ENCODE data around the gene MRNIP.
"Not testable (repeated sequence)": the region's sequence is repeated elsewhere in the genome, so short reads cannot be mapped to it uniquely, and the experiment has no call there.

MRNIP gene

DNA sequence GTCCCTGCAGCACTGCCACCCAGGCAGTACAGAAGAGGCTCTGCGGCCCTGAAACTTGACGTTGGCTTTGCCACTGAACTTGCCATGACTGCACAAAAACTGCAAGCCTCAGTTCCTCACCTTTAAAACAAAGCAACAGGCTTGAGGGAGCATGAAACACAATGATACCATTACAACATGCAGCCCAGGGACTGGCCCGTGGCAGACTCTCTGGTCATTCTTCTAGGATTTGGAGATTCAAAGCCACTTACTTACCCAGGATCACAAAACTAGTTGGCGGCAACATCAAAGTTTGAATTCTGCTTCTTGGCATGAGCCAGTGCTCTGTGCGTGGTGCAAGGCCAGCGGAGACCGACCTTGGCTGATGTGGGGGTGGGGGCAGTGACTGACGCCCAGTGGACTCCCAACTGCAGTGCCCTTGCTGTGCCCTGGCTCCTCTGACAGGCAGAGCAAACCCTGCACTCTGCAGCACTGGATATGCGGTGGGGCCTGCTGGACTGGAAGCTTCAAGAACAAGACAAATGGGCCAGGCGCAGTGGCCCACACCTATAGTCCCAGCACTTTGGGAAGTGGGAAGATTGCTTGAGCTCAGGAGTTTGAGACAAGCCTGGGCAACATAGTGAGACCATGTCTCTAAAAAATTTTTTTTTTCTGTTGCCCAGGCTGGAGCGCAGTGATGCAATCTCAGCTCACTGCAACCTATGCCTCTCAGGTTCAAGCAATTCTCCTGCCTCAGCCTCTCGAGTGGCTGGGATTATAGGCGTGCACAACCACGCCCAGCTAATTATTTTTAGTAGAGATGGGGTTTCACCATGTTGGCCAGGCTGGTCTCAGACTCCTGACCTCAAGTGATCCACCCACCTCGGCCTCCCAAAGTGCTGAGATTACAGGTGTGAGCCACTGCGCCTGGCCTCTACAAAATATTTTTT, 19.0 kb downstream of the MRNIP start:
- no peak for DNase-seq (ENCODE audit: low read depth in 3 of 3)

DNA sequence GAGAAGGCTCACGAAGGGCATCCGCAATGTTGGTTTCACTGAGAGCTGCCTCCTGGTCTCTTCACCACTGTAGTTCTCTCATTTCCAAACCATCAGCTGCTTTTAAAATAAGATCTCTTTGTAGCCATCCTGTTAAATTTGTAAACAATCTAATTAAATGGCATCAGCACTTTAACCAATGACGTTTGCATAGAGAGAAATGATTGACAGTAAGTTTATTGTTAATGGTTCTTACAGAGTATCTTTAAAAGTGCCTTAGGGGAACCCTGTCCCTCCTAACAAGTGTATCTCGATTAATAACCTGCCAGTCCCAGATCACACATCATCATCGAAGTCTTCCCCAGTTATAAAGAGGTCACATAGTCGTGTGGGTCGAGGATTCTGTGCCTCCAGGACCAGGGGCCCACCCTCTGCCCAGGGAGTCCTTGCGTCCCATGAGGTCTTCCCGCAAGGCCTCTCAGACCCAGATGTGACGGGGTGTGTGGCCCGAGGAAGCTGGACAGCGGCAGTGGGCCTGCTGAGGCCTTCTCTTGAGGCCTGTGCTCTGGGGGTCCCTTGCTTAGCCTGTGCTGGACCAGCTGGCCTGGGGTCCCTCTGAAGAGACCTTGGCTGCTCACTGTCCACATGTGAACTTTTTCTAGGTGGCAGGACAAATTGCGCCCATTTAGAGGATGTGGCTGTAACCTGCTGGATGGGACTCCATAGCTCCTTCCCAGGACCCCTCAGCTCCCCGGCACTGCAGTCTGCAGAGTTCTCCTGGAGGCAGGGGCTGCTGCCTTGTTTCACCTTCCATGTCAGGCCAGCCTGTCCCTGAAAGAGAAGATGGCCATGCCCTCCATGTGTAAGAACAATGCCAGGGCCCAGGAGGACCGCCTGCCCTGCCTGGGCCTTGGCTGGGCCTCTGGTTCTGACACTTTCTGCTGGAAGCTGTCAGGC, 21.3 kb downstream of the MRNIP start:
- no peak for DNase-seq (ENCODE audit: low read depth in 3 of 3)

DNA sequence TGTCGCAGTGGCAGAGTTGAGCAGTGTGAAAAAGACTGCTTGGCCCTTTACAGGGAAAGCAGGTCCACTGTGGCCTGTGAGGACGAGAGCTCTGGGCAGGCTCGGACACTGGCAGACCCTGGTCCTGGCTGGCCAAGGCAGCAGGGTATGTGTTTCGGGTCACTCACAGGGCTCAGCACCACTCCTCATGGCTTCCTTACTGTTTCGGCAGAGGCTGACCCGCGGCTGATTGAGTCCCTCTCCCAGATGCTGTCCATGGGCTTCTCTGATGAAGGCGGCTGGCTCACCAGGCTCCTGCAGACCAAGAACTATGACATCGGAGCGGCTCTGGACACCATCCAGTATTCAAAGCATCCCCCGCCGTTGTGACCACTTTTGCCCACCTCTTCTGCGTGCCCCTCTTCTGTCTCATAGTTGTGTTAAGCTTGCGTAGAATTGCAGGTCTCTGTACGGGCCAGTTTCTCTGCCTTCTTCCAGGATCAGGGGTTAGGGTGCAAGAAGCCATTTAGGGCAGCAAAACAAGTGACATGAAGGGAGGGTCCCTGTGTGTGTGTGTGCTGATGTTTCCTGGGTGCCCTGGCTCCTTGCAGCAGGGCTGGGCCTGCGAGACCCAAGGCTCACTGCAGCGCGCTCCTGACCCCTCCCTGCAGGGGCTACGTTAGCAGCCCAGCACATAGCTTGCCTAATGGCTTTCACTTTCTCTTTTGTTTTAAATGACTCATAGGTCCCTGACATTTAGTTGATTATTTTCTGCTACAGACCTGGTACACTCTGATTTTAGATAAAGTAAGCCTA, 22.2 kb downstream of the MRNIP start:
- peak in 1 of 3 experiments; percentile 49 for DNase-seq (ENCODE audit: low read depth in 3 of 3)

DNA sequence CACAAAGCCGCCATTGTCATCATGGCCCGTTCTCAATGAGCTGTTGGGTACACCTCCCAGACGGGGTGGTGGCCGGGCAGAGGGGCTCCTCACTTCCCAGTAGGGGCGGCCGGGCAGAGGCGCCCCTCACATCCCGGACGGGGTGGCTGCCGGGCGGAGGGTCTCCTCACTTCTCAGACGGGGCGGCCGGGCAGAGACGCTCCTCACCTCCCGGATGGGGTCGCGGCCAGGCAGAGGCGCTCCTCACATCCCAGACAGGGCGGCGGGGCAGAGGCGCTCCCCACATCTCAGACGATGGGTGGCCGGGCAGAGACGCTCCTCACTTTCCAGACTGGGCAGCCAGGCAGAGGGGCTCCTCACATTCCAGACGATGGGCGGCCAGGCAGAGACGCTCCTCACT, 23.7 kb downstream of the MRNIP start:
- DNase-seq (ENCODE audit: low read depth in 3 of 3): not testable (repeated sequence)

DNA sequence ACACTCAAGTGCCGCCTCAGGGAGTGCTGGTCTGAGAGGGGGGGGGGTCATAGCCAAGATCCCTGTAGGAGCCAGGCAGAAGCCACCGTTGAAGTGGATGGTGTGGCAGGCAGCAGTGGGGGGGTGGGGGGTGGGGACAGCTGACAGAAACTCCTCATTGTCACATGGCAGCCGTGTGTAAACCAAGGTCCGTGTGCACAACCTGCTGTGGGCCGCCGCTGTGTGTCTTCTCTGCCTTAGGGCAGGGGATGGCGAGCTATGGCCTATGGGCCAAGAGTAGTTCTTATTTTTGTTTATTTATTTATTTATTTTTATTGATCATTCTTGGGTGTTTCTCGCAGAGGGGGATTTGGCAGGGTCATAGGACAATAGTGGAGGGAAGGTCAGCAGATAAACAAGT, 24.5 kb downstream of the MRNIP start:
- DNase-seq (ENCODE audit: low read depth in 3 of 3): no peak

DNA sequence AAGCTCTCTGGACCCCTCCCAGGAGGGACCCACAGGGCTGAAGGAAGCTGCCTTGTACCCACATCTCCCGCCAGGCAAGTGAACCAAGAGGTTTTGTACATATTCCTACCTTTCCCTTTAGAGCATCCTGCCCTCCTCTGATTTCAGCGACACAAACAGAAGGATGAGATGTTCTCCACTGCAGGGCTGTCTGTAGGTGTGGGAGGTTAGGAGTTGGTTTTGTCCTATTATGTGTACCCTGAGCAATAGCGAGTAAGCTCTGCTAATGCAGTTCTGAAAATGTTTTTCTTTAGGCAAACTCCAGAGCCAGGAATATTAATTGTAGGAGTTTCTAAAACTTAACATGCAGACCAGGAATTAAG, 24.9 kb downstream of the MRNIP start:
- no peak for DNase-seq (ENCODE audit: low read depth in 3 of 3)

DNA sequence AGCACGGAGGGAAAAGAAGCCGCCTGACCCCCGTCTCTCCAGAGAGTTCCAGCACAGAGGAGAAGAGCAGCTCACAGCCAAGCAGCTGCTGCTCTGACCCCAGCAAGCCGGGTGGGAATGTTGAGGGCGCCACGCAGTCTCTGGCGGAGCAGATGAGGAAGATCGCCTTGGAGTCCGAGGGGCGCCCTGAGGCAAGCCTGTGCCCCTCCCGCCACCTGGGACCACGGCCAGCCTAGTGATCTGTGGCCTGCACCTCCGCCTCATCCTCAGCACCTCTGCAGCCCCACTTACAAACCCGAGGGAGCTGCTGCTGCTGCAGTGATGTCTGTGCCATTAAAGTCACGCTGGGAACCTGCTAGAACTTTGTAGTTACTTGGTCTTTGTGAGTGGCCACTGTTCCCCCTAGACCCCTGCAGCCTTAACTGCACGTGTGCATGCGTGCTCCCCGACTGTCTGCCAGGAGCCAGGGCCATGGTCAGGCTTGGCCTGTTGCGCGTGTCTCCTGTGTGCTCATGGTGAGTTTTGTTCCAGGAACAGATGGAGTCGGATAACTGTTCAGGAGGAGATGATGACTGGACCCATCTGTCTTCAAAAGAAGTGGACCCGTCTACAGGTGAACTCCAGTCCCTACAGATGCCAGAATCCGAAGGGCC, 25.4 kb downstream of the MRNIP start:
- no peak for DNase-seq (ENCODE audit: low read depth in 3 of 3)

DNA sequence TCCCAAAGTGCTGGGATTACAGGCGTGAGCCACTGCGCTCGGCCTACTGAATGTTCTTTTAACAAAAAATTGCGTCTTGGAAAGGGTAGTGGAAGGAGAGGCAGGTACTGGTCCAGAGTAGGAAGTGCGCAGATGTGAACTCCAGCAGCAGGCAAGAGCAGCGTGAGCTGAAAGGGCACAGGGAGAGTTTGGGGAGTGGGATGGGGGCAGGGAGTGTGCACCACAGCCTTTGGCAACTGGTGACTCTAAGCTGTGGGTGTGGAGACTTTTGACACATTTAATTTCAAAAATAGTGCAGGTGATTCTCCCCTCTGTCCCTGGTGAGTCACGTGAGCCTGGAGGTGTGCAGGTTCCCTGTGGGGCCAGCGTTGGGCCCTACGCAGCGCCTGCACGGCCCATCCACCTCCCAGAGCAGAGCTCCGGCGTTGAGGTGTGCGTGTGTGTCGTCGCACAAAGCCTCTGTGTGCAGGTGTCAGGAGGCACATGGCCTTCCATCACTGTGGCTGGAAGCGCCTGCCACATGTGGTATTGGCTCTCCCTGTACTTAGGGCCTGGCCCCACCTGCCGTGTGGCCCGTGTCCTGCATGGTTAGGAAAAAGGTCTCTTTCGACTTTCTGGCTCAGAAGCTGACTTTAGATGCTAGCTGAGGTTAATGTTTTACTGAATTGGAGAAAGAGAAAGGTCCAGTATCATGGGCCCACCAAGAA, 26.4 kb downstream of the MRNIP start:
- DNase-seq (ENCODE audit: low read depth in 3 of 3): no peak

DNA sequence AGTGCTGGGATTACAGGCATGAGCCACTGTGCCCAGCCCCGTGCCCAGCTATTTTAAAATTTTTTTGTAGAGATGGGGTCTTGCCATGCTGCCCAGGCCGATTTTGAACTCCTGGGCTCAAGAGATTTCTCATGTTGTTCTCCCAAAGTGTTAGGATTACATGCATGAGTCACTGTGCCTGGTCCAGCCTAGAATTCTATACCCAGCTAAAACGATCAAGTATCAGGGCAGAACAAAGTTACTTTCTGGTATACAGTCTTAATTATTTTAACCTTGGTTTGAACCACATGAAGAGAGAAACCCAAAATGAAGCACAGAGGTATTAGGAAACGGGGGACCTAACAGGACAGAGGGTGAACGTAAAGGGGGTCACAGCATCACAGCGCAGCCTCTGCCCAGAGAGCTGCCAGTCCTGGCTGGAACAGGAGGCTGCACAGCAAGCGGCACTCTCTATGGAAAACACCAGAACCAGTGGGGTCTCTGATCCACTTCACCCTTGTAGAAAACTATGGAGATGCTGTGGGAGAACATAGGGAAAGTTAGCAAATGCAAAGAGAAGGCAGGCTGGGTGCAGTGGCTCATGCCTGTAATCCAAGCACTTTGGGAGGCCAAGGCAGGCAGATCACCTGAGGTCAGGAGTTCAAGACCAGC, 27.7 kb downstream of the MRNIP start:
- no peak for DNase-seq (ENCODE audit: low read depth in 3 of 3)

DNA sequence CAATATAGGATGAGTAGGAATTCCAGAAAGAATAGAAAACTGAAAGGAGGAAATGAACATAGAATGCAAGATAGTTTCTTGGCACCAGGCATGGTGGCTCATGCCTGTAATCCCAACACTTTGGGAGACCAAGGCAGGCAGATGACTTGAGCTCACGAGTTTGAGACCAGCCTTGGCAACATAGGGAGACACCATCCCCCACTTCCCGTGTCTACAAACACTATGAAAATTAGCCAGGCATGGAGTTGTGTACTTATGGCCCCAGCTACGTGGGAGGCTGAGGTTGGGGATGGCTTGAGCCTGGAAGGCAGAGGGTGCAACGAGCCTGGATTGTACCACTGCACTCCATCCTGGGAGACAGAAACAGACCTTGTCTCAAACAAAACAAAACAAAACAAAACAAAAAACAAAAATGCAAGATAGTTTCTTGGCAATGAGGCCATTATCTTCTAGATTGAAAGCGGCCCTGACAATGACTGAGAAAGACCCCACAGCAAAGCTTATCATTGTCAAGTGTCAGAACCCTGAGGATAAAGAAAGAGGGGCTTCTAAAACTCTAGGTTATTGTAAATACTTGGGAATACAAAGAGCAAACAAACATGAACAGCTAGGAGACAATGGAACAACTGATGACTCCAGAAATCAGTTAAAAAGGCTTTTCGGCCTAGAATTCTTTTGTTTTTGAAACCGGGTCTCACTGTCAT, 28.7 kb downstream of the MRNIP start:
- no peak for DNase-seq (ENCODE audit: low read depth in 3 of 3)

DNA sequence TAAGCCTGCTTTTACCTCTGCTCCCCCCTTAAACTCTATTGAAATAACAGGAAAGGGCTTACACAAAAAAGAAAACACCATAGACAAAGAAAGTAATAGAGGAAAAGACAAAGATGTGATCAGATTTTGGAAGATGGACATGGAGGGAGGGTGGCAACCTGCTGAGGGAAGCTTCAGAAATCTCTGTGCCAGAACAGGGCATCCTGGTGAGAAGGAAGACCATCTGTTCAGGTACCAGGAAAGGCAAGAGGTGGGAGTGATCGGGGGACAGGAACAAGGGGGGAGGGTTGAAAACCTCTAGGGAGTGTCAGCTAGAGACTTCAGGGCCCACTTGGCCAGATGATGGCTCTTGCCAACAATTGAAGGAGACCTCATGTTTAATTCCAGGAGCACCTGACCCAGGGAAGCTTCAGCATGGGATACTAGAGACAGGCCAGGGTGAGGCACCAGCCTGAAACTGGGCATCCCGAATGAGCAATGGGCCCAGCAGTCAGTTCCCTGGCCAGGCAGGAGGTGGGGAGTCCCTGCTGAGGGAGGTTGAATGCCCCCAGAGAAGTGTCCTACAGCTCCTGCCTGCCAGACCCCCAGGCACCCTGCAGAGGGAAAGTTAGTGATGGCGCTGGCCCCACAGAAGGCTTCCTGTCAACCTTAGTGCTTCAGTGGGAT, 29.7 kb downstream of the MRNIP start:
- DNase-seq (ENCODE audit: low read depth in 3 of 3): no peak

DNA sequence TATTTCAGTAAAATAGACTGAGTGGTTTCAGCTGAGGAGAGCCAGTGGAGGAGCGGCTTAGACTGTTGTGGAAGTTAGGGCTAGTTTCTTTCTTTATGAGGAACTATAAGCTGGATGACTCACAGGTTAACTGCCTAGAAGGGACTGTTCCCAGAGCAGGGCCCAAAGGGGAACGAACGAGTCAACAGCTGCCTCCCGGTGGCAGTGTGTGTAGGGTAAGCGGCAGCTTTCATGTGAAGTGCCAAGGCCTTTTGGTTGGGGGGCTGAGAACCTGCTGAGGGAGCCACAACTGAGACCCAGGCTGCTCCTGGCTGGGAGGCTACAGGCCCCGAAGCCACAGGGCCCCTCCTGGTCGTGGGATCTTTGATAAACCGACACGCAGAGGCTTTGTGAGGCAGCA, 30.9 kb downstream of the MRNIP start:
- DNase-seq (ENCODE audit: low read depth in 3 of 3): peak in 1 of 3 experiments; percentile 62

DNA sequence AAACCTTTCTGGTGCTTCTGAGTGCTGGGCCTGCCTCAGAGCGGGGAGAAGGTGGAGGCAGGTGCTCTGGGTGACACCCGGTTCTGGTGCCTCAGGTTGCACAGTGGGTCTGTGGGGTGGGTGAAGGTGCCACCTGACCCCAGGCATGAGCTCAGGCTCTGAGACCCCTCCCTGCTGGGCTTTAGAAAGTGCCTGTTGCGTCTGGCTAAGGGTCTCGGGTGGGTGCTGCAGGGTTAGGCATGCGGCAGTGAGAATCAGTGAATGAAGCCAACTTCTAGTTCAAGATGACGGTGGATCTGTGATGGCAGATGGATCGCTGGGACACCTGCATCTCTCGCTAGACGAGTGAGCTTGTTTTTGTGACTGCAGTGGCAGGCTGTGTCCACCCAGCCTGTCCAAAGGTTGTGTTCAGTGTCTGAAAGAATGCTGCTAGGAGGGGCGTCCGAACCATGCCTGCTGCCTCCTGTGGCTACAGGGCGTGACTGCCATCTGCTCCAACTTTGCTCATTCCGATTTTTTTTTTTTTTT, 32.9 kb downstream of the MRNIP start:
- no peak for DNase-seq (ENCODE audit: low read depth in 3 of 3)

DNA sequence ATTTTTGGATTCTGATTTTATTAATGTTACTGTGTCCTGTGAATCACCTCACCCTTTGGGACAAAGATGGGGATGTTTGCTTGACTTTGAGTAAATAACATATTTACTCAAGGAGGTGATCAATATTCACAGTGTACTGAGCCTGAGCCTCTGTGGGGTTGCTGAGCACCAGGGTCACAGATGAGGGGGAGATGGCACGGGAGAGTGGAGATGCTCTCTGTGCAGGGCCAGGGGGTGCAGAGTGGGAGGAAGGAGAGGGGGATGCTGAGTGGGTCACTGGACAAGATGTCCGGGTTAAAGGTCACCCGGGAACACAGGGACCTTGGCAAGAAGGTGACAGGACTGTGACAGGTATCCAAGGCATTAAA, 33.9 kb downstream of the MRNIP start:
- DNase-seq (ENCODE audit: low read depth in 3 of 3): no peak

DNA sequence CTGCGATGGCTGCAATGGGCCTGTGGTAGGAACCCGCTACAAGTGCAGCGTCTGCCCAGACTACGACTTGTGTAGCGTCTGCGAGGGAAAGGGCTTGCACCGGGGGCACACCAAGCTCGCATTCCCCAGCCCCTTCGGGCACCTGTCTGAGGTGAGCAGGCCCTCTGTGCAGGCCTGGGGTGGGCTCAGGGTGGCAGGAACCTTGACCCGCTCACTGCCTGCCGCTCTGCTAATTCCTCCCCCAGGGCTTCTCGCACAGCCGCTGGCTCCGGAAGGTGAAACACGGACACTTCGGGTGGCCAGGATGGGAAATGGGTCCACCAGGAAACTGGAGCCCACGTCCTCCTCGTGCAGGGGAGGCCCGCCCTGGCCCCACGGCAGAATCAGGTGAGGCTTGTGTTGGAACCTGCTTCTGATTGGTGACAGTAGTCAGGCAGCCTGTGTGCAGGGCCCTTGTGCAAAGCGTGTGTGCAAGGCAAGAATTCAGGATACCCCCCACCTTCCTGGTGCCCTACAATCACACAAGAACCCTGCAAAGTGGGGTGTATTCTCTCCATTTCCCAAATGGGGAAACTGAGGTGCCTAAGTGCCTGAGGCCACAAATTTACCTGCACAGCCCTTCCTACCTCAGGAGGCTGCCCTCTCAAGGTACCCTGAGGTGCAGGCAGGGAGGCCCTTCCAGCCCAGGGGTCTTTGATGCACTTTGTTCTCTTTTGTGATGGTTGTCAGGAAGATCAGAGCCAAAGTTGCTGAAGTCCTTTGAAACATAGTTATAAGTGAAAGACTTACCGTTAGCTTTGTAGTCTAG, 34.5 kb downstream of the MRNIP start:
- no peak for DNase-seq (ENCODE audit: low read depth in 3 of 3)

DNA sequence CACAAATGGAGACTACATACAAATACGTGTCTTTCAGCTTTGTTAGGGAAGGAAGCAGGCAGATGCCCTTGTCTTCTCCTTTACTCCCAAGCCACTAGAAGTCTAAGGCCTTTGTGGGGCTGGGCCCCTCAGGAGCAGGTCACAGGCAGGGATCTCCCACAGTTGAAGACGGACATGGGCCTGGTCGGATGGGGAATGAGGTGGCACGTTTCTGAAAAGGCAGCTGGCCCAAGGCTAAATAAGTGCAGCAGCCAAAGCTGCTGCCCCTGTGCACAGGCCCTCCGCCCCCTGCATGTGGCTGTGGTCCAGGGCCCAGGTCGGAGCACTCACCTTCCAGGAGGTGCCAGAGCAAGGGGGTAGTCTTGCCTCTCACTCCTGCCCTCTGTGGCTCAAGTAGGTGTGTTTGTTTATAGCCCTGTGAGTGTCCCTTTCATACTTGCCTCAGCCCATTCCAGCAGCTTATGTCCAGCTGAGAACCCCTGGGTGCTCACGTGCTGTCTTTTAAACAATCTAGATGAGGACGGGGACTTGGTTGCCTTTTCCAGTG, 36.1 kb downstream of the MRNIP start:
- no peak for DNase-seq (ENCODE audit: low read depth in 3 of 3)

DNA sequence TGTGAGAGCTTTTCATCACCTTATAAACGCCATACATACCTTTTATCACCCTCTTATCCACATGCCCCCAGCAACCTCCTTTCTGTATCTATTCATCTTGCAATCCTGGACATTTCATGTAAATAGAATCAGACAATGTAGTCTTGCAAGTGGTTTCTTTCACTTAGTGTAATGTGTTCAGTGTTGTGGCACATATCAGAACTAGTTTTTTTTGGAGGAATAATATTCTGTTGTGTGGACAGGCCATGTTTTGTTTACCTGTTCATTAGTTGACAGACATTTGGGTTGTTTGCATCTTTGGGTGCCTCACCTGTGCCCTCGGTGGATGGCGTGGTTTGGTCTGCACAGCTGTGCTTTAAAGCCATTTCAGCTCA, 36.6 kb downstream of the MRNIP start:
- DNase-seq (ENCODE audit: low read depth in 3 of 3): no peak

Data from stimulated activated CD4-positive, alpha-beta T cell treated with anti-CD3 and anti-CD28 coated beads, TNF-alpha, amount 100 ng/mL, for 24 hours (primary cell).